H1 (cell line): ENCODE measurements around the gene AGPAT3. TPM values are rescaled to one million over a fixed set of nuclear protein-coding genes. Genes with fewer than 3 reads are reported as not detected.

Experiments
- CTCF ChIA-PET: fragments of 300-600 bp; sonication (Branson Sonifier 250); formaldehyde crosslinking; loops from one replicate; lab custom pipeline; 2021; ENCODE audit not compliant: partially characterized antibody; lab: Charles Lee
- POLR2A ChIA-PET: fragments of 300-600 bp; sonication (Branson Sonifier 250); formaldehyde crosslinking; loops from one replicate; lab custom pipeline; 2021; ENCODE audit warnings: inconsistent platforms; ENCODE audit not compliant: partially characterized antibody; lab: Charles Lee
- DNase-seq, 2 experiments: peaks; one replicate each; pipeline versions ENCODE4 v3.0.0 to v3.0.0-alpha.2; 2010 to 2022; ENCODE audit warnings: low spot score in 2 of 2, low read depth in 1 of 2, mixed read lengths in 1 of 2
- FAIRE-seq: peaks from 2 replicates; lab custom pipeline; 2011; peaks lifted over from hg19 to GRCh38; lab: Jason Lieb, UNC
- H2AFZ ChIP-seq: 2 replicates; pipeline ENCODE4 v1.8.1; 2012; ENCODE audit warnings: low read length, inconsistent platforms
- H2AK5ac ChIP-seq: 2 replicates; pipeline ENCODE4 v1.6.1; 2013; ENCODE audit warnings: low read depth, low read length
- H2BK120ac ChIP-seq: replicated peaks from 2 replicates; pipeline ENCODE3; 2013; ENCODE audit warnings: low read depth, low read length, inconsistent platforms
- H2BK12ac ChIP-seq: 2 replicates; pipeline ENCODE4 v1.6.1; 2013; ENCODE audit warnings: low read depth, low read length
- H2BK15ac ChIP-seq: 2 replicates; pipeline ENCODE4 v1.6.1; 2013; ENCODE audit warnings: low read length
- H2BK20ac ChIP-seq: 2 replicates; pipeline ENCODE4 v1.6.1; 2013; ENCODE audit warnings: low read length
- H2BK5ac ChIP-seq: 2 replicates; pipeline ENCODE4 v1.6.1; 2013; ENCODE audit warnings: low read depth, low read length
- H3K14ac ChIP-seq: 2 replicates; pipeline ENCODE4 v1.6.1; 2013; ENCODE audit warnings: inconsistent platforms; ENCODE audit not compliant: insufficient read length
- H3K18ac ChIP-seq: 2 replicates; pipeline ENCODE4 v1.6.1; 2013; ENCODE audit warnings: low read length; ENCODE audit errors: extremely low read depth
- H3K23ac ChIP-seq: 2 replicates; pipeline ENCODE4 v1.6.1; 2013; ENCODE audit warnings: inconsistent platforms; ENCODE audit not compliant: insufficient read length
- H3K23me2 ChIP-seq: 2 replicates; pipeline ENCODE4 v1.6.1; 2013; ENCODE audit warnings: low read depth, low read length
- H3K27ac ChIP-seq: 2 replicates; pipeline ENCODE4 v1.6.1; 2011; ENCODE audit warnings: low read depth, low read length, inconsistent platforms
- H3K27me3 ChIP-seq, 4 experiments: replicated peaks in 1 of 4; 1 replicate in 1 of 4; 2 replicates in 3 of 4; pipeline versions ENCODE4 v1.6.1 to v1.8.1; 2011 to 2013; ENCODE audit warnings: low read length in 3 of 4, mild to moderate bottlenecking in 3 of 4, inconsistent platforms in 2 of 4, mixed read lengths in 2 of 4, moderate library complexity in 1 of 4; ENCODE audit not compliant: control insufficient read depth in 3 of 4, insufficient read depth in 3 of 4; ENCODE audit errors: extremely low read depth in 1 of 4
- H3K36me3 ChIP-seq, 4 experiments: 2 replicates each; pipeline versions ENCODE4 v1.6.1 to v1.8.1; 2011 to 2013; ENCODE audit warnings: mild to moderate bottlenecking in 4 of 4, low read length in 3 of 4, moderate library complexity in 2 of 4, control low read depth in 1 of 4, inconsistent platforms in 1 of 4; ENCODE audit not compliant: insufficient read depth in 4 of 4, control insufficient read depth in 2 of 4
- H3K4ac ChIP-seq: replicated peaks from 2 replicates; pipeline ENCODE3; 2013; ENCODE audit warnings: low read length, low read depth, mixed read lengths, inconsistent platforms; ENCODE audit not compliant: insufficient read length
- H3K4me1 ChIP-seq, 4 experiments: replicated peaks in 1 of 4; 1 replicate in 1 of 4; 2 replicates in 3 of 4; pipeline versions ENCODE4 v1.6.1 to v1.8.1; 2011 to 2013; ENCODE audit warnings: low read length in 3 of 4, inconsistent platforms in 2 of 4, mixed read lengths in 1 of 4; ENCODE audit not compliant: insufficient read depth in 4 of 4, control insufficient read depth in 3 of 4
- H3K4me2 ChIP-seq, 2 experiments: 2 replicates each; pipeline versions ENCODE4 v1.6.1 to v1.8.1; 2011 to 2013; ENCODE audit warnings: low read depth in 2 of 2, low read length in 2 of 2, control low read depth in 1 of 2, inconsistent platforms in 1 of 2, mild to moderate bottlenecking in 1 of 2; ENCODE audit not compliant: insufficient read depth in 1 of 2
- H3K4me3 ChIP-seq, 4 experiments: fragments of 200-600, 300-600 bp in 1 of 4; sonication (generic), shearing (Covaris generic), sonication (Bioruptor Twin) in 1 of 4; 2 replicates each; pipeline versions ENCODE4 v1.5.1 to v1.8.1; 2011 to 2016; ENCODE audit warnings: low read length in 4 of 4, low read depth in 3 of 4, control low read depth in 2 of 4, inconsistent platforms in 2 of 4, mild to moderate bottlenecking in 2 of 4, mixed read lengths in 1 of 4, moderate library complexity in 1 of 4; ENCODE audit not compliant: insufficient read depth in 2 of 4; ENCODE audit errors: extremely low read depth in 1 of 4
- H3K56ac ChIP-seq: replicated peaks from 2 replicates; pipeline ENCODE3; 2013; ENCODE audit warnings: low read depth, mild to moderate bottlenecking, mixed read lengths, low read length, inconsistent platforms; ENCODE audit not compliant: insufficient read length
- H3K79me1 ChIP-seq: 2 replicates; pipeline ENCODE4 v1.6.1; 2013; ENCODE audit warnings: low read depth, low read length, control low read depth
- H3K79me2 ChIP-seq, 2 experiments: 2 replicates each; pipeline versions ENCODE4 v1.6.1 to v1.8.1; 2012 to 2013; ENCODE audit warnings: low read length in 2 of 2, mild to moderate bottlenecking in 2 of 2, inconsistent platforms in 1 of 2; ENCODE audit not compliant: insufficient read depth in 2 of 2, control insufficient read depth in 1 of 2
- H3K9ac ChIP-seq, 4 experiments: replicated peaks in 1 of 4; 1 replicate in 1 of 4; 2 replicates in 3 of 4; pipeline versions ENCODE4 v1.6.1 to v1.8.1; 2011 to 2013; ENCODE audit warnings: low read depth in 3 of 4, low read length in 3 of 4, control low read depth in 2 of 4, mild to moderate bottlenecking in 2 of 4, moderate library complexity in 2 of 4, inconsistent platforms in 1 of 4; ENCODE audit errors: extremely low read depth in 1 of 4
- H3K9me3 ChIP-seq, 2 experiments: 2 replicates each; pipeline versions ENCODE4 v1.6.1 to v1.8.1; 2012 to 2013; ENCODE audit warnings: mild to moderate bottlenecking in 2 of 2, moderate library complexity in 2 of 2, control low read depth in 1 of 2, inconsistent platforms in 1 of 2, low read depth in 1 of 2, low read length in 1 of 2, mixed read lengths in 1 of 2; ENCODE audit not compliant: insufficient read depth in 2 of 2
- H4K20me1 ChIP-seq, 2 experiments: replicated peaks in 1 of 2; 2 replicates each; pipeline versions ENCODE3 to v1.8.1; 2011 to 2013; ENCODE audit warnings: inconsistent platforms in 2 of 2, low read length in 2 of 2, mild to moderate bottlenecking in 1 of 2; ENCODE audit not compliant: insufficient read depth in 2 of 2, control insufficient read depth in 1 of 2
- H4K5ac ChIP-seq: 2 replicates; pipeline ENCODE4 v1.6.1; 2013; ENCODE audit warnings: low read length, low read depth, mixed read lengths, inconsistent platforms; ENCODE audit not compliant: insufficient read length
- H4K8ac ChIP-seq: 2 replicates; pipeline ENCODE4 v1.8.0; 2013; ENCODE audit warnings: mild to moderate bottlenecking, moderate library complexity, low read length, inconsistent platforms; ENCODE audit not compliant: insufficient read depth; ENCODE audit errors: extremely low read depth
- H4K91ac ChIP-seq: replicated peaks from 2 replicates; pipeline ENCODE3; 2013; ENCODE audit warnings: low read length, mixed read lengths, inconsistent platforms; ENCODE audit not compliant: insufficient read length
- SUZ12 ChIP-seq: fragments of 200-600 bp; sonication (generic); IDR thresholded peaks from 2 replicates; pipeline ENCODE4 v1.6.1; 2012; ENCODE audit warnings: mild to moderate bottlenecking, inconsistent platforms, low read length, moderate library complexity, mixed read lengths
- TCF12 ChIP-seq: IDR thresholded peaks from 2 replicates; pipeline ENCODE4 v1.6.1; 2011; ENCODE audit warnings: low read depth, mild to moderate bottlenecking, low read length
- WGBS, 2 experiments: shearing (Covaris generic) in 1 of 2; methylation state at CpG; one replicate each; pipeline versions ENCODE4 v1.1.6 to v1.1.7; 2013 to 2015; ENCODE audit warnings: low lambda C conversion rate in 2 of 2, mixed read lengths in 2 of 2, inconsistent platforms in 1 of 2, low coverage in 1 of 2, missing lambda C conversion rate in 1 of 2; ENCODE audit not compliant: insufficient replicate concordance in 2 of 2, insufficient coverage in 1 of 2, insufficient read length in 1 of 2; ENCODE audit errors: extremely low coverage in 1 of 2, missing lambda C conversion rate in 1 of 2; 5-methylcytosine and 5-hydroxymethylcytosine counted together
- polyA plus RNA-seq, 7 experiments: library from polyadenylated mRNA; depleted of rRNA in 3 of 7; stranded (reverse) in 5 of 7; unstranded in 2 of 7; fragments of >200 nt in 5 of 7; fragments of 200-250 nt in 2 of 7; gene quantifications; 1 replicate in 5 of 7; 2 replicates in 1 of 7; 4 replicates in 1 of 7; pipeline versions ENCODE4 v1.2.1 to v1.2.3, GENCODE V29; 2011 to 2013; ENCODE audit warnings: missing spikeins in 2 of 7, mixed read lengths in 2 of 7
- total RNA-seq: library from RNA; stranded (reverse); fragmentation: NEBNext Ultra II Directional; extraction: Animal tissue kit (Norgen Biotek cat#: 25700); gene quantifications from 2 replicates; pipeline ENCODE4 v1.2.1, GENCODE V29; 2021

Gene AGPAT3
- total and polyA plus RNA-seq, 2 of the 8 experiments (the other 6 are each of a cell fraction or from before 2014, with no cell fraction given) = 5.8 to 7.3 TPM

- H4K20me1 ChIP-seq = peaks cover 0 to 6% of the 10 kb centered on the region in 2 experiments
- H2BK15ac ChIP-seq = no peak overlapping the region
- no peak overlapping the region for H3K18ac ChIP-seq
- H2BK120ac ChIP-seq = no peak overlapping the region
- CTCF ChIA-PET = interaction anchor here (0.7 to 1.7 kb wide), 10 partner anchors 8 to 162 kb away, joined by 3 to 8 read pairs (median 5); no protein-coding TSS in a partner anchor
- no peak overlapping the region for H4K5ac ChIP-seq
- H3K56ac ChIP-seq = no peak overlapping the region
- H3K9me3 ChIP-seq = no peaks in the 10 kb centered on the region
- DNase-seq (no peak), FAIRE-seq (no peak)
- POLR2A ChIA-PET = interaction anchor here (1.3 kb wide), 1 partner anchor 8 kb away, joined by 4 read pairs; no protein-coding TSS in a partner anchor
- no peaks in the 10 kb centered on the region for H3K79me1 ChIP-seq
- no peak overlapping the region for H3K9ac ChIP-seq
- no peak overlapping the region for H2AK5ac ChIP-seq
- no peak overlapping the region for H2BK20ac ChIP-seq
- H3K4me3 ChIP-seq = no peak overlapping the region
- H3K23me2 ChIP-seq = peaks cover 7% of the 10 kb centered on the region; the same call in 1 of the 2 replicates
- no peak overlapping the region for H3K23ac ChIP-seq
- H3K27ac ChIP-seq = no peak overlapping the region
- H2AFZ ChIP-seq = no peak overlapping the region
- no peaks in the 10 kb centered on the region; a peak in 1 of 7 replicates for H3K4me1 ChIP-seq
- no peak overlapping the region for H4K8ac ChIP-seq
- H2BK5ac ChIP-seq = no peak overlapping the region
- H2BK12ac ChIP-seq = no peak overlapping the region
- H3K79me2 ChIP-seq = no peaks in the 10 kb centered on the region
- no peaks in the 10 kb centered on the region for H3K36me3 ChIP-seq
- no peak overlapping the region for H3K14ac ChIP-seq
- no peak overlapping the region for H3K4me2 ChIP-seq
- 93% methylated on average over 12 of the region's 12 CpGs; no CpG with 5 or more reads in 1 of the 2 experiments for WGBS, 2 experiments
- H4K91ac ChIP-seq = no peak overlapping the region
- H3K4ac ChIP-seq = no peak overlapping the region
- H3K27me3 ChIP-seq = no peaks in the 10 kb centered on the region
- TF ChIP-seq SUZ12 = no peak
- TF ChIP-seq TCF12 = no peak
Measured at GRCh38 chr21:43973634-43973955, 108.6 kb downstream of the AGPAT3 start.
